ENCODE measurements around the gene SLC13A5.
"Not testable (repeated sequence)": the region's sequence is repeated elsewhere in the genome, so short reads cannot be mapped to it uniquely, and the experiment has no call there.

Gene SLC13A5

GRCh38 chr17:6660805-6661463 lies 52.2 kb downstream of the SLC13A5 start:
- DNase-seq (ENCODE audit: low spot score), result no peak

DNA sequence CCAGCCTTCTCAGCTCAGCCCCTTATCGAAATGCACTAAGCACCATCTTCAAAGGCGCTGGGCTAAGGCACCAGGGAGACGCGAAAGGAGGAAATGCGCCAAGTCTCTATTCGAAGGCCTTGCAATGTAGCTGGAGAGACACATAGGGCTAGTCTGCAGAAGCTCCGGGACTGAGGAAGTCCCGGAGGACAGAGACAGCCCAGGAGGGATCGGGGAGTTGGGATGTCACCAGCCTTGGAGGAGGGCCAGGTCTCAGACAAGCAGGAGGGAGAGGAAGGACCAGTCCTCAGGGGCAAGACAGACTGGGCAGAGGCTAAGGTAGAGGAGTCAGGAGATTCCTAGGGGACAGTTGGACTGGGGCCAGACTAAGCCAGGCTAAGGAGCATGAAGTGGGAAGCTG lies 53.1 kb downstream of the SLC13A5 start:
- no peak for DNase-seq (ENCODE audit: low spot score)

DNA sequence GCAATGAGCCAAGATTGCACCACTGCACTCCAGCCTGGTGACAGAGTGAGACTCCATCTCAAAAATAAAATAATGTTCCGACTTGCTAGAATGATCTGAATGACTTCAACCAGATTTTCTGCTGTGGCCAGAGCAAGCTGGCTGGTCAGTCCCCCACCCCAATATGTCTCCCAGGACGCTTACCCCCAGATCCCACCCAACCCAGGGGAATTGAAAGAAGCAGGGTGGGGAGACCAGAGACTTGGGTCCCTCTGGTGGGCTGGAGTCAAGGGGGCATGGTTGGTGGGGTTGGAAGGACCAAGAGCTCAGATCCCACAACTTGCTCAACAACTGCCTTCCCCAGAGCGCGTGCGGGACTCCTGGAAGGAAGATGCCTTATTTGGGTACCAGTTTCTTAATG lies 54.8 kb downstream of the SLC13A5 start:
- not testable (repeated sequence) for DNase-seq (ENCODE audit: low spot score)

DNA sequence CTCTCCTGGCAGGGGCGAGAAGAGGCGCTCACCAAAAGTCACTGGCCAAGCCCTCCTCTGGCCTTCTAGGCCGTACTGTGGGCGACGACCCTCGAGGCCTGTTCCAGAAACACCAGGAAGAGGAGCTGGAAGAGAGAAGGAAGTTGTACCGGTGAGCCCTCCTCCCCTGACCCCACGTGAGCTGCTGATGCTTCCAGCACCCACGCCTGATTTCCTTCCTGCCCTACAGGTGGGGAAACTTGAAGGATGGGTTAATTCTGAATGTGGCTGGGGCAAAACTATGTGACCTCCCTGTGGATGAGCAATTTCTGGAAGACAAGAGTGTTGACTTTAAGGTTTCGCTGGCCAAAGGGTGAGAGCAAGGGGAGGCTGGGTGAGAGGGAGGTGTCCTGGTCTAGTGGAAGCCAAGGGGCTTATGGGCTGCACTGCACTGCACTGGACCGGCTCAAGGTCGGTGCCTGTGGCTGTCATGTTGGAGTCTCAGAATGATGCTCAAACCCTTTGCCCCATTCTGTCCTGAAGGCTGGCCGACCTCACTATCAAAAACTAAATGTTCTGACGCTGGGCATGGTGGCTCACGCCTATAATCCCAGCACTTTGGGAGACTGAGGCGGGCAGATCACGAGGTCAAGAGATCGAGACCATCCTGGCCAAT lies 55.4 kb downstream of the SLC13A5 start:
- no peak for DNase-seq (ENCODE audit: low spot score)

DNA sequence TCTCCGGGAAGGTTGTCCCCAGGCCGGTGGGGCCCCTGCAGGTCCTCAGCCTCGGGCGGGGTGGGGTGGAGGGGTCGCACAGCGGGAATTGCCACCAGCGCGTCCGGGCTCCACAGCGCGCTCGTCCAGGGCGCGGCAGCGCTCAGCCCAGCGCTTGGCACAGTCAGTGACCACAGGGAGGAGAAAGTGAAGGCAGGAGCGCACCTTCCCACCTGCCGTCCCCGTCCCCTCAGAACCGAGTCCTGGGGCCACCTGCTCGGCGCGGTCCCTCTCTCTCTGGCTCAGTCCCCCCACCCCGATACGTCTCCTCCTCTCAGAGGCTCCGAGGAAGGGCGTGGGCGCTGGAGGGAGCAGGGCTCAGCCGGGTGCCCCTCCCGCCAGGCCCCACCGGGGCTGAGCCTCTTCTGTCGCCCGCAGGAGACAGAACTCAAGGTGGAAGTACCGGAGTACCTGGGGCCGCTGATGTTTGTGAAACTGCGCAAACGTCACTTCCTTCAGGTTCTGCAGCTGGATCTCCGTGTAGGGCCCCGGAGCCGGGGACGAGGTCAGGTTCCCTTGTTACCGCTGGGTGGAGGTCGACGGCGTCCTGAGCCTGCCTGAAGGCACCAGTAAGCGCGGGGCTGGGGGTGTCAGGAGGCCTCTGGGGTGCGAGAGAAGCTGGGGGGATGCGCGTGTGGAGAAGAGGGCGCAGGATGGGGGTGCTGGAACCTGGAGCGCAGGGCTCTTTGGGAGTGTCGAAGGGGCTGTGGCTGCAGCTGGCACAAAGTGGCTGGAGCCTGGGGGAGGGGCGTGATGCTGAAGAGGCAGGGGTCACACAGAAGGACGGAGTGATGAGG lies 56.2 kb downstream of the SLC13A5 start:
- DNase-seq (ENCODE audit: low spot score), result not testable (repeated sequence)

- DNase-seq (ENCODE audit: low spot score), result not testable (repeated sequence)
Observed at GRCh38 chr17:6655732-6656361, 57.3 kb downstream of the SLC13A5 start.

GRCh38 chr17:6654841-6655731 lies 58.1 kb downstream of the SLC13A5 start:
- DNase-seq (ENCODE audit: low spot score), result no peak

GRCh38 chr17:6651919-6652452 lies 61.2 kb downstream of the SLC13A5 start:
- no peak for DNase-seq (ENCODE audit: low spot score)

DNA sequence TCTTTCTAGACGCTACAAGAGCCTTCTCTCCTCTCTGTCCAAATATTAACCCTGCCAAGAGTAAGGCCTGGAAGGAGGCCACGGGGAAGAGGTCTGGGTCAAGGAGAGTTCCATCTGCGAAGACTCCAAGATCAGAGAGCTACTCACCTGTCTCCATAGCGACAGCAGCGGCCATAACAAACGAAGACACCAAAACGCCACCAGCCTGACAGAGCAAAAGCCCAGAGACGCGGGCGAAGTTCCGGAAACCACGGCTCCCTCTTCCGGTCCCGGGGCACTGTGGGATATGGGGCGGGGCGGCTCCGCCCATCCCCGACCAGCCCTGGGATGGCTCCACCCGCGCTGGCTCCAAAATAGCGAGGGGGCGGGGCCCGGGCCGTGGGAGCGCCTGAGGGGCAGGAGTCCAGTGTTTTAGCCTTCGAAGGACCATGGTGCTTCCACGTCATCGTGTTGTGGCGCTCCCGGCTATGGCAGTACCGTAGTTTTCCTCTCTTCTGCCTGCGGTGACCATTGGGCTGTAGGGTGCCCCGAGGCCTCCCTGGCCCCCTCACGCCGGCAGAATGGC lies 61.7 kb downstream of the SLC13A5 start, which contains the start of the genes C17orf100 and MED31:
TSS of gene C17orf100 (plus strand) at position 409 of the 565 bp plus-strand sequence. CDS start at position 561, 152 bp downstream.
TSS of gene MED31 (minus strand) at position 252 of the 565 bp plus-strand sequence. CDS start at position 175, 77 bp downstream.
- peak; percentile 88 for DNase-seq (ENCODE audit: low spot score)

DNA sequence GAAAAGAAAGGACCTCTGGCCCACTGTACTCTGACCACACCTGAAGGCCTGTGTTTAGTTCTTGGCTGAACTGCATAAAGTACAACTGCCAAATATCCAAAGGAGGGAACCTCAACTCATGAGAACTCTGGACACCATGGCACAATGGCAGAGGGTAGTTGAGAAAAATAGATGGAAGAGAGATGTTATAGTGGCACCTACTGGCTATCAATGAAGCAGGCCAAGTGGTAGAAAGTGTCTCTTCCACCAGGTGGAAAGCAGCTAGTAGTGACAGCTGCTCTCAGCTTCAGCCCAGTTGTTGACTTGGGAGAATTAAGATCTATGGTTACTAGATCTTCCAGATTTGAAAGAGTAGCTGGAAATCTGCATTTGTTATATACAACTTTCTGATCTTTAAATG lies 65.0 kb downstream of the SLC13A5 start:
- DNase-seq (ENCODE audit: low spot score), result no peak

DNA sequence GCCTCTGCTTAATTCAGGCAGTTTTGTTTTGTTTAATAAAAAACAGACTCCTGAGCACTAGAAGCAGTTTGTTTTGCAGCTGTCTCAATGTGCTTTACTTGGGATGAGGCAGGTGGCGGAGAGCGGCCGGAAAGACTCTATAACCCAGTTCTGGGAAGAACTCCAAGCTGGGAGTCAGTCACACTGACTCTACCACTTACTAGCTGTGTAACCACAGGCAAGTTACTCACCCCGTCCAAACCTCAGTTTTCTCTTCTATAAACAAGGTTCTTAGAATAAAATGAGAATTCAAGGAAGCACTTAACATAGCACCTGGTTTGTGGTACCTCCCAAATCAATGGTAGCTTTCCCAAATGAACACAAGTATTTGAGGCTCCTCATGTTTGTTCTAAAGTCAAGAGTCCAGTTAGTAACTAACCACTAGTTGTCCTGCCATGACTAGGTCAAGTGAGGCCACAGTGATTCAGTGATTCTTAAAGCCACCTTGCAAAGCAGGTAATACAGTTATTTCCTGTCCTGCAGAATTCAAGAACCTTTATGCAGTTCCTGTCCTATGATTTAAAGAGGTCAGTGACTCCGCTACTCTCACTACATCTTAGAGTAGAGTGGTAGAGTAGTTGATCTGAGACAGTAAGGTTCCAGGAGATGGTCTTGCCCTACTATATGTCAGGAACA lies 69.6 kb downstream of the SLC13A5 start:
- no peak for DNase-seq (ENCODE audit: low spot score)

DNA sequence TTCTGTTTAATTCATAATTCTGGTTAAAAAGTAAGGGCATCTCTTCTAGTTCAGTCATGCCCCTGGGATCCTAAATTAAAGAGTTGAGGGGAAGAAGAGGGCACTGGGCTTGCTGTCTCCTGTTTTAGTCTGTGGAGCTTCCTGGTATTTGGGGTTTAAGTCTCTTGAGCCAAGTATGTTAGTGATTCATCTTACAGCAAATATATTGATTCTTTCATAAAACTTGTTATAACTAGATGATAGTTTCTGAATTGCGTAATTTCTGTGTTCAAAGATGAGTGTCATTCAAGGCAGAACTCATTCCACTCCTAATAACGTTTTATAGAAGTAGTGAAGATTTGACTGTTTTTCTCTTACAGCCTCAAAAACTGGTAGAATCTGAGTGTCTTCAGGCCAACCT lies 70.6 kb downstream of the SLC13A5 start:
- no peak for DNase-seq (ENCODE audit: low spot score)

GRCh38 chr17:6641247-6641863 lies 71.8 kb downstream of the SLC13A5 start:
- DNase-seq (ENCODE audit: low spot score), result no peak

GRCh38 chr17:6640536-6641246 lies 72.5 kb downstream of the SLC13A5 start, which contains the start of the genes KIAA0753 and TXNDC17:
Gene KIAA0753, minus strand, starts transcription at chr17:6640711. Its CDS starts 5,608 bp downstream, at chr17:6635103.
Gene TXNDC17, plus strand, starts transcription at chr17:6641060. Its CDS starts 23 bp downstream, at chr17:6641083.
- peak; percentile 88 for DNase-seq (ENCODE audit: low spot score)

DNA sequence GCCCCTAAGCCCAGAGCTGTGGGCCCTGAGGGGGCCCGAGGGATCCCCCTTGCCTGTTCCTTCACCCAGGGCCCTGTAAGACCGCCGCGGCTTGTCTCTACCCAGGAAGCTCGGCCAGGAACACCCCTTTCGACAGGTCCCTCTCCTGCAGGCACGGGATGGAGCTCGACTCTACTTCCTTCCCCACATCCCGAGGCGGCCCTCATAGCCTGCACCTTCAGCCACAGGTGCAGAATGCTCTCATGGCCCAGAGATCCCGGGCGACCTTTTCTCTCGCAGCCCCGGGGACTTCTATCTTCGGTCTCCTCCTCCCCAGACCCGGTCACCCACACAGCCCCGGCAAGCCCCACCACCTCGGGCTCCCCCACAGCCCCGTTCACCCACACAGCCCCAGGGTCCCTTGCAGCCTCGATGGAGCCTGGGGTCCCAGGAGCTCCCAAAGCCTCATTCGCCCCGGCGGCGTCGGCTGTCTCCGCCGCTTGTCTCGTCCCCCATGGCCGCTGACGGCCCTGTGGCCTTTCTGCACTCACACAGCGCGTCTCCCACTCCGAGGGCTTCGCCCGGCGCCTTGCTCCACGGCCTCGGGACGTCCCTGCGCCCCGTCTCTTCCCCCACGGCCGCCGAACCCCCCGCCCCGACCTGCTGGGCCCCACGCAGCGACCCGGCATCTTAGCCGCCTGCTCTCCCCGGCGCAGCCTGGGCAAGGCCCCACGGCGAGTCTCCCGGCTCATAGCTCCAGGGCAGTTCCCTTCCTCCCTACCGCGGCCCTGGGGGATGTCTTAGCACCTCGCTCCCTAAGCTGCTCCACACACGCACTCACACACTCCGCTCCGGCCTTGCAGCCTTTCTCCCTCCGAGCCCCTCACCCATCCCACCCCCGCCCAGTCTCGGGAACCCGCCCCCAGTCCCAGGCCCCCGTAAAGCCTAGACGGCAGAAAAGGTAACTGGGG lies 73.3 kb downstream of the SLC13A5 start:
- no peak for DNase-seq (ENCODE audit: low spot score)

DNA sequence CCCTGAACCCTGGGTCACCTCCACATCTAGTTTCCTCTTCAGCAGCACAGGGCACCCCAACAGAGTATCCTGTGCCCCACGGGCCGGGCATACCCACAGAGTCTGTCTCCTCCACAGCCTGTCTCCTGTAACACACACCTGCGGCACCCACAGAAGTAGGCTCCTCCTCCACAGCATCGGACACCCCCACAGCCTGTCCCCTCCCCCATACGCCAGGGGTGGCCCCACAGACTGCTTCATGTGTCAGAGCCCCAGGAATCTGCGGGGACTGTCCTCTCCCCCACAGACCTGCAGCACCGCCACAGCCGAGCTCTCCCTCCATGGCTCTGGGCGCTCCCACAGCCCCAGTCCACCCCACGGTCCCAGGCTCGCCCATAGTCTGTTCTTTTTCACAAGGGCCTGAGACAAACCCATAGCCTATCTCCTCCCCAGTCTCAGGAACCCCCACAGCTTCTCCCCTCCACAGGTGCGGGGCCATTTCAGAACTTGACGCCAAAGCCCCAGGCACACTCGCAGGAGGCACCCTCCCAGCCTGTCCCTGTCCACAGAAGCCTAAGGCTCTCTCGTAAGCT lies 74.1 kb downstream of the SLC13A5 start:
- no peak for DNase-seq (ENCODE audit: low spot score)

Data from putamen (tissue), 1 donor.